Activated CD4-positive, alpha-beta T cell treated with anti-CD3 and anti-CD28 coated beads for 1 hour (primary cell): ENCODE measurements around the gene RBPJ.

Source experiments
- DNase-seq: peaks from one replicate; pipeline ENCODE4 v3.0.0-alpha.2; 2020

The RBPJ gene

GRCh38 chr4:26320538-26321372 is at the start of gene RBPJ:
Gene RBPJ, plus strand, starts transcription at chr4:26321014. Its CDS starts 15 bp downstream, at chr4:26321029.
- peak; percentile 71 for DNase-seq

- DNase-seq: no peak
Observed at GRCh38 chr4:26271703-26272102, 49.1 kb upstream of the RBPJ start.

GRCh38 chr4:26272654-26273615 is 47.9 kb upstream of the RBPJ start:
- DNase-seq: no peak

GRCh38 chr4:26273616-26273980 is 47.2 kb upstream of the RBPJ start:
- DNase-seq: no peak

GRCh38 chr4:26275281-26275680 is 45.5 kb upstream of the RBPJ start:
- DNase-seq: no peak

GRCh38 chr4:26279446-26279845 is 41.4 kb upstream of the RBPJ start:
- no peak for DNase-seq

GRCh38 chr4:26281881-26282280 is 38.9 kb upstream of the RBPJ start:
- no peak for DNase-seq

GRCh38 chr4:26284536-26284935 is 36.3 kb upstream of the RBPJ start:
- no peak for DNase-seq

- no peak for DNase-seq
Observed at GRCh38 chr4:26285272-26285671, 35.5 kb upstream of the RBPJ start.

- DNase-seq: no peak
Observed at GRCh38 chr4:26287756-26288155, 33.1 kb upstream of the RBPJ start.

GRCh38 chr4:26288355-26288909 is 32.4 kb upstream of the RBPJ start:
- DNase-seq: no peak

- no peak for DNase-seq
Observed at GRCh38 chr4:26289401-26289800, 31.4 kb upstream of the RBPJ start.

- DNase-seq: no peak
Observed at GRCh38 chr4:26290321-26290720, 30.5 kb upstream of the RBPJ start.

- DNase-seq: no peak
Observed at GRCh38 chr4:26294904-26295303, 25.9 kb upstream of the RBPJ start.

- DNase-seq: no peak
Observed at GRCh38 chr4:26296021-26296420, 24.8 kb upstream of the RBPJ start.

GRCh38 chr4:26296514-26296913 is 24.3 kb upstream of the RBPJ start:
- DNase-seq: no peak

GRCh38 chr4:26297219-26297618 is 23.6 kb upstream of the RBPJ start:
- no peak for DNase-seq

GRCh38 chr4:26298198-26298947 is 22.4 kb upstream of the RBPJ start:
- DNase-seq: no peak

- no peak for DNase-seq
Observed at GRCh38 chr4:26299254-26299882, 21.4 kb upstream of the RBPJ start.

- no peak for DNase-seq
Observed at GRCh38 chr4:26300314-26301307, 20.2 kb upstream of the RBPJ start.
